Cerebellar cortex (tissue), 1 donor: Measurements from ENCODE around the gene KRTAP29-1.
"Not testable (repeated sequence)": the region's sequence is repeated elsewhere in the genome, so short reads cannot be mapped to it uniquely, and the experiment has no call there.

ENCODE experiments used
- DNase-seq: peaks from one replicate; pipeline ENCODE4 v3.0.0-alpha.2; 2015; ENCODE audit warnings: low spot score

Gene KRTAP29-1

GRCh38 chr17:41298458-41299135 lies 4.1 kb downstream of the KRTAP29-1 start:
- DNase-seq, result no peak

DNA sequence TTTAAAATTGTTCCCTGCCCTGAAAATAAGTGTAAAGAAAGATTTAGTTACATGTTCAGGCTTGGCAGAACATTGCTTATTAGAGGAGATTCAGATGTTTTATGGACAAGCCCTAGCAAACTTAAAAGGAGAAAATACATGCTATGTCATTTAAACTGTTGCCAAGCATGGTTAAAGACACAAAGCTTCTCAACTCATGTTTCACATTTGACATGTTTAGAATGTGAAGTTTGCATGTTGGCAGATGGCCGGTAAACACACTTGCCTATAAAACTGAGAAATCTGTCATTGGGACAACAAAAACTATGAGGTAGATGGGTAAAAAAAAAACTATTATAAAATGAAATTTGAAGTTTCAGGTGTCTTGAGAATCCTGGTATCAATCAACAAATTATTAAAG lies 5.8 kb downstream of the KRTAP29-1 start:
- no peak for DNase-seq

DNA sequence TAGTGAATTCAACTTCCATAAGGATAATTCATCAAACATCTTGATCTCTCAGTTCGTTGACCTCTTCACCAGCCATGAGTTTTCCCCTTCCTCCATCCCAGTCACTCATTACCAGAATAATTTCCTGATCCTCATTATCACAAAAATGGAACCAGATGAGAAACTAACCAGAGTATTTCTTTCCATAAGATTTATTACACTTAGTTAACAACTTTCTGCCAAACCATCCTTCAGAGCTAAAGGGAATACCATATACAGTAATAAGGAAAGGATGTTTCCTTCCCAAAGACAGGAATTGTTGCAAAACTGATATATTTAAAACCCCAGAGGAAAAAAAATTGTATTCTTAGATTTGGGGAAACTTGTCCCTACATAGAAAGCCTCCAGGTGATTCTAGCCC lies 8.6 kb downstream of the KRTAP29-1 start:
- no peak for DNase-seq

- no peak for DNase-seq
These were observed 15.6 kb downstream of the KRTAP29-1 start for GRCh38 chr17:41287050-41287449.

DNA sequence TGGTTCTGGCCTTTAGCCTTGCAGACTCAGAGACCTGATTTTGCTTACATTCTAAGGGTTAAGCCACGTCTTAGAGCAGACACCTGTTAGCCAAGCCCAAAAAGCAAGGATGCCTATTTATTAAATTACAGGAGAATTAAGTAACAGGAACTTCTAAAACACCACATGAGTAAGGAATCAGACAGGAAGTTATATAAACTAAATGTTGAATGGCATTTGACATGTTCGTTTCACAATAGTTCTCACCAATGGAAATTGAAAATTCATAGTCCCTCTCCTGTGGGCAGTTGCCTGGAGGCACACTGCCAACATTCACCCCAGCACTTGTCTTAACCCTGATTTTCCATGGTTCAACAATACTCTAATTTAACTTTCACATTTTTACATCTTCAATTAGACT lies 18.1 kb downstream of the KRTAP29-1 start:
- no peak for DNase-seq

GRCh38 chr17:41284043-41284442 lies 18.6 kb downstream of the KRTAP29-1 start:
- DNase-seq, result no peak

DNA sequence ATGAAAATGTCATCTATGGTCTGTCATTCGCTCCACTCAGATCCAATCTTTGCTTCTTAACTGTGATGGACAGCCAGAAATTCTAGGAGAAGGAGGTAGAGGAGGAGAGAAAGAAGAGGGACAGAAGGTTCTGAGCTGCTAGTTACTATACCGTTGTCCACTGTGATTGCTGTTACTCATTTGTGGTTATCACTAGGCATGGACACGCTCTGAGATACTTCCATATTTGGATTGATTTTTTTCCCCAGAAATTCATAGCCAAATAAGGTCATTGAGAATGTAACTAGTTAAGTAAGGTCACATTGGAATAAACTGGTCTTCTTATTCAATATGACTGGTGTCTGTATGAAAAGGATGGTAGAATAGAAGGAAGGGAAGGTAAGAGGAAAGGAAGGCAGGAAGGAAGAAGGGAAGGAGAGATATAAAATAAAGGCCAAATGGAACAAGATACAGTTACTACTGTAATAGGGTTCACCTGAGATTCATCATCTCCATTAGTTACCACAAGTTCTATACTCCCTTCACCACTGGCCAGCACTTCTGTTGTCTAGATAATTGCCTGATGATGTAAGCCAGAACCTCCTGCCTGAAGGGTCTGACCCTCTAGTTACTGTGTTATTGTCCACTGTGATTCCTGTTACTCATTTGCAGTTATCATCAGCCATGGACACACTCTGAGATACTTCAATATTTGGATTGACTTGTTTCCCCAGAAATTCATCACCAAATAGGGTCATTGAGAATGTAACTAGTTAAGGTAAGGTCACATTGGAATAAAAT lies 24.3 kb downstream of the KRTAP29-1 start:
- no peak for DNase-seq

GRCh38 chr17:41275648-41276190 lies 26.9 kb downstream of the KRTAP29-1 start, which contains the start of gene KRTAP9-7:
TSS of gene KRTAP9-7 (plus strand) at chr17:41275698. CDS start at chr17:41275698, 0 bp downstream.
- DNase-seq, result not testable (repeated sequence)

DNA sequence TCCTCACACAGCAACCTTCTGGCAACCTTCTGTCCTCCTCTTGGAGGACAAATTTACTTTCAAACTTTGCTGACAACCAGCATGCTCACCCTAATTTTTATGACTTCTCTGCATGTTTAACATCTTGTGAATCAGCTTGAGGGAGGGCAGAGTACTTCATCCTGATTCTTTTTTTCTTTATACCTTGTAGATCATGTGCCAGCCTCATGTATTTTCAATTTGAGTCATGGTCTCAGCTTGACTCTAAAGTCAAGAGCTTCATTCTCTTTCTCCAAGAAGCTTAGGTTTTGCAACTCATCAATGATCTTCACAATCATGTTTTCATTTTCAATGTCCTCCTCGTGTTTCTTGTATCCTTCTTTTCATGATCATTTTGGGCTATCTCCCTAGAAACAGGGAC lies 30.8 kb downstream of the KRTAP29-1 start:
- no peak for DNase-seq

DNA sequence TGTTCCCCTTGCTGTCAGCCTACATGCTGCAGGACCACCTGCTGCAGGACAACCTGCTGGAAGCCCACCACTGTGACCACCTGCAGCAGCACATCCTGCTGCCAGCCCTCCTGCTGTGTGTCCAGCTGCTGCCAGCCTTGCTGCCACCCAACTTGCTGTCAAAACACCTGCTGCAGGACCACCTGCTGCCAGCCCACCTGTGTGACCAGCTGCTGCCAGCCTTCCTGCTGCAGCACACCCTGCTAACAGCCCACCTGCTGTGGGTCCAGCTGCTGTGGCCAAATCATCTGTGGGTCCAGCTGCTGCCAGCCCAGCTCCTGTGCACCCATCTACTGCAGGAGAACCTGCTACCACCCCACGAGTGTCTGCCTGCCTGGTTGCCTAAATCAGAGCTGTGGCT lies 31.3 kb downstream of the KRTAP29-1 start:
- DNase-seq, result not testable (repeated sequence)

- no peak for DNase-seq
These were observed 34.9 kb downstream of the KRTAP29-1 start for GRCh38 chr17:41267711-41268110.

DNA sequence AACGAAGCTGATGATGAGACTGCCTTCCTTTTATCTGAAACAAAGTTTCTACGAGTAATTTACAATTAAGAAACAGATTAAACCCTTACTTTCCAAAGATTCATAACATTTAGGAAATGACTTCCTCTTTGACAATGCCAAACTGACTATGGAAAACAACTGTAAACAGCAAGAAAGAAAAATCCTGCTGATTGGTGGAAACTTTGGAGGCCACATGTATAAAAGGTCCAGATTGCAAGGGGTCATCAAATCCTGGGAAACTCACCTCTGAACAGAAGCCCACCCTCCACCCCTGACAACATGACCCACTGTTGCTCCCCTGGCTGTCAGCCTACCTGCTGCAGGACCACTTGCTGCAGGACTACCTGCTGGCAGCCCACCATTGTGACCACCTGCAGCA lies 37.6 kb downstream of the KRTAP29-1 start, which contains the start of gene KRTAP9-6:
KRTAP9-6 (plus strand) TSS at position 301 of the 400 bp plus-strand sequence; CDS start at position 301, 0 bp downstream.
- DNase-seq, result no peak

- DNase-seq, result no peak
These were observed 38.1 kb downstream of the KRTAP29-1 start for GRCh38 chr17:41264599-41264998.

DNA sequence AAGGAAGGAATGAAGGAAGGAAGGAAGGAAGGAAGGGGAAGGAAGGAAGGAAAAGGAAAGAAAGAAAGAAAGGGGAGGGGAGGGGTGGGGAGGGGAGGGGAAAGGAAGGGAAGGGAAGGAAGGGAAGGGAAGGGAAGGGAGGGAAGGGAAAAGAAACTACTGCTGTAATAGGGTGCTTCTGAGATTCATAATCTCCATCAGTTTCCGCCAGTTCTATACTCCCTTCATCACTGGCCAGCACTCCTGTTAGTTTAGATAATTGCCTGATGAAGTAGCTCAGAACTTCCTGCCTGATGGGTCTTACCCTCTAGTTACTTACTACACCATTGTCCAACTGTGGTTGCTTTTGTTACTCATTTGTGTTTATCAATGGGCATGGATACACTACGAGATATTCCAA lies 39.4 kb downstream of the KRTAP29-1 start:
- DNase-seq, result no peak

- DNase-seq, result no peak
These were observed 44.2 kb downstream of the KRTAP29-1 start for GRCh38 chr17:41258406-41258805.

- no peak for DNase-seq
These were observed 46.4 kb downstream of the KRTAP29-1 start for GRCh38 chr17:41256291-41256685.

DNA sequence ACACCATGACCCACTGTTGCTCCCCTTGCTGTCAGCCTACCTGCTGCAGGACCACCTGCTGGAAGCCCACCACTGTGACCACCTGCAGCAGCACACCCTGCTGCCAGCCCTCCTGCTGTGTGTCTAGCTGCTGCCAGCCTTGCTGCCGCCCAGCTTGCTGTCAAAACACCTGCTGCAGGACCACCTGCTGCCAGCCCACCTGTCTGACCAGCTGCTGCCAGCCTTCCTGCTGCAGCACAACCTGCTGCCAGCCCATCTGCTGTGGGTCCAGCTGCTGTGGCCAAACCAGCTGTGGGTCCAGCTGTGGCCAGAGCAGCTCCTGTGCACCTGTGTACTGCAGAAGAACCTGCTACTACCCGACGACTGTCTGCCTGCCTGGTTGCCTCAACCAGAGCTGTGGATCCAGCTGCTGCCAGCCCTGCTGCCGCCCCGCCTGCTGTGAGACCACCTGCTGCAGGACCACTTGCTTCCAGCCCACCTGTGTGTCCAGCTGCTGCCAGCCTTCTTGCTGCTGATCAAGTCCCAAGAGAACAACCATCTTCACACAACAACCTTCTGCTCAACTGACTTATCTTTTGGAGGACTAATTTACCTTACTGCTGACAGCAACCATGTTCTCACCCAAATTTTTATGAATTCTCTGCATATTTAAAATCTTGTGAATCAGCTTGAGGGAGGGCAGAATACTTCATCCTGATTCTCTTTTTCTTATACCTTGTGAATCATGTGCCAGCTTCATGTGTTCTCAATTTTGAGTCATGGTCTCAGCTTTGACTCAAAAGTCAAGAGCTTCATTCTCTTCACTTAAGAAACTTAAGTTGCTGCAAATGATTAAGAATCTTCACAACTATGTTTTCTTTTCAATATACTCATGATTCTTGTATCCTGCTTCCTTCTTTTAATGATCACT lies 47.0 kb downstream of the KRTAP29-1 start, which contains the start of gene KRTAP9-9:
KRTAP9-9 (plus strand) TSS at position 4 of the 910 bp plus-strand sequence.
- not testable (repeated sequence) for DNase-seq

DNA sequence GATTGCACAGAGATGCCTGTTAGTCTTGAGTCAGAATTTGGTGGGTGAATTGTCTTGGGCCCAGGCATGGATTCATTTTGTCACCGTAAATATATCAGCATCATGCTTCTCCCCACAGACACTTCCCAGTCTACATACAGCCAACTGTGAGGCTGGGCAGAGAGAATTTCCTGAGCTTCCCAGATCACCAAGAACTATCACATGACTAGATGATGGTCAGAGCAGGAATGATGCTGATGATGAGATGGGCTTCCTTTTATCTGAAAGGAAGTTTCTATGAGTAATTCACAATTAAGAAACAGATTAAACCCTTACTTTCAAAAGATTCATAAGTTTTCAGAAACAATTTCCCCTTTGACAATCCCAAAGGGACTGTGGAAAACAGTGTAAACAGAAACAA lies 47.8 kb downstream of the KRTAP29-1 start:
- no peak for DNase-seq
